Trophoblast cell (in vitro differentiated cells and primary cell): ENCODE data around the gene ACTN4.
"Not testable (repeated sequence)": the region's sequence is repeated elsewhere in the genome, so short reads cannot be mapped to it uniquely, and the experiment has no call there.

Source experiments
- DNase-seq, 2 donors: peaks; one replicate each; pipeline ENCODE4 v3.0.0-alpha.2; 2016
- H2AFZ ChIP-seq: 2 replicates; pipeline ENCODE4 v1.6.1; 2013; ENCODE audit warnings: low read length, moderate library complexity, mild to moderate bottlenecking; ENCODE audit not compliant: insufficient read depth, poor library complexity
- H2AK5ac ChIP-seq: 2 replicates; pipeline ENCODE4 v1.6.1; 2013; ENCODE audit warnings: mild to moderate bottlenecking, low read length
- H2BK120ac ChIP-seq: 2 replicates; pipeline ENCODE4 v1.6.1; 2013; ENCODE audit warnings: low read length, mild to moderate bottlenecking, moderate library complexity; ENCODE audit not compliant: insufficient read depth, poor library complexity
- H2BK12ac ChIP-seq: 2 replicates; pipeline ENCODE4 v1.6.1; 2013; ENCODE audit warnings: mild to moderate bottlenecking, low read length, moderate library complexity
- H2BK5ac ChIP-seq: 2 replicates; pipeline ENCODE4 v1.6.1; 2013; ENCODE audit warnings: low read length, low read depth, moderate library complexity, mild to moderate bottlenecking; ENCODE audit not compliant: poor library complexity
- H3K14ac ChIP-seq: 2 replicates; pipeline ENCODE4 v1.6.1; 2013; ENCODE audit warnings: mild to moderate bottlenecking, low read length
- H3K18ac ChIP-seq: 2 replicates; pipeline ENCODE4 v1.6.1; 2013; ENCODE audit warnings: mild to moderate bottlenecking, low read length
- H3K23ac ChIP-seq: 2 replicates; pipeline ENCODE4 v1.6.1; 2013; ENCODE audit warnings: low read length
- H3K27ac ChIP-seq: 2 replicates; pipeline ENCODE4 v1.5.1; 2013; ENCODE audit warnings: low read depth, mild to moderate bottlenecking, inconsistent platforms, low read length, moderate library complexity
- H3K27me3 ChIP-seq: 2 replicates; pipeline ENCODE4 v1.6.1; 2013; ENCODE audit warnings: inconsistent platforms, mild to moderate bottlenecking, low read length, moderate library complexity; ENCODE audit not compliant: insufficient read depth
- H3K36me3 ChIP-seq, 2 experiments: 1 replicate in 1 of 2; 2 replicates in 1 of 2; pipeline ENCODE4 v1.6.1; 2013; ENCODE audit warnings: low read length in 2 of 2, mild to moderate bottlenecking in 2 of 2, moderate library complexity in 1 of 2; ENCODE audit not compliant: insufficient read depth in 2 of 2, control insufficient read depth in 1 of 2
- H3K4ac ChIP-seq: 2 replicates; pipeline ENCODE4 v1.6.1; 2013; ENCODE audit warnings: low read depth, mild to moderate bottlenecking, low read length, moderate library complexity
- H3K4me1 ChIP-seq, 2 experiments: 1 replicate in 1 of 2; 2 replicates in 1 of 2; pipeline ENCODE4 v1.6.1; 2013; ENCODE audit warnings: low read length in 2 of 2, mild to moderate bottlenecking in 2 of 2, moderate library complexity in 1 of 2; ENCODE audit not compliant: insufficient read depth in 2 of 2, control insufficient read depth in 1 of 2
- H3K4me2 ChIP-seq: 2 replicates; pipeline ENCODE4 v1.6.1; 2013; ENCODE audit warnings: inconsistent platforms, mild to moderate bottlenecking, low read length, moderate library complexity
- H3K4me3 ChIP-seq: 2 replicates; pipeline ENCODE4 v1.5.1; 2013; ENCODE audit warnings: mild to moderate bottlenecking, low read depth, low read length, inconsistent platforms
- H3K79me1 ChIP-seq: one replicate; pipeline ENCODE4 v1.6.1; 2013; ENCODE audit warnings: low read length
- H3K79me2 ChIP-seq: 2 replicates; pipeline ENCODE4 v1.6.1; 2013; ENCODE audit warnings: low read length, mild to moderate bottlenecking; ENCODE audit not compliant: control insufficient read depth, insufficient read depth, poor library complexity
- H3K9ac ChIP-seq: 2 replicates; pipeline ENCODE4 v1.6.1; 2013; ENCODE audit warnings: mild to moderate bottlenecking, low read length
- H3K9me3 ChIP-seq: 2 replicates; pipeline ENCODE4 v1.6.1; 2013; ENCODE audit warnings: low read depth, mild to moderate bottlenecking, control low read depth, inconsistent platforms, low read length; ENCODE audit not compliant: insufficient read depth
- H4K12ac ChIP-seq: 2 replicates; pipeline ENCODE4 v1.6.1; 2013; ENCODE audit warnings: low read depth, mild to moderate bottlenecking, low read length, moderate library complexity
- H4K8ac ChIP-seq: 2 replicates; pipeline ENCODE4 v1.6.1; 2013; ENCODE audit warnings: low read depth, mild to moderate bottlenecking, low read length, moderate library complexity
- H4K91ac ChIP-seq: one replicate; pipeline ENCODE4 v1.6.1; 2013; ENCODE audit warnings: low read depth, mild to moderate bottlenecking, low read length, moderate library complexity
- WGBS: extraction: QIAGEN DNeasy Blood & Tissue Kit; methylation state at CpG from one replicate; pipeline ENCODE4 v1.1.7; 2013; ENCODE audit warnings: missing lambda C conversion rate; ENCODE audit not compliant: insufficient read length, insufficient coverage; ENCODE audit errors: extremely low coverage; 5-methylcytosine and 5-hydroxymethylcytosine counted together

Gene ACTN4

GRCh38 chr19:38754196-38754595, 106.7 kb downstream of the ACTN4 start:
- not testable (repeated sequence) for H2BK5ac ChIP-seq, H3K27ac ChIP-seq, H2BK12ac ChIP-seq, H3K14ac ChIP-seq, H3K18ac ChIP-seq, H3K4me1 ChIP-seq, H2AFZ ChIP-seq, H2BK120ac ChIP-seq, H3K79me1 ChIP-seq, DNase-seq, H3K4me2 ChIP-seq, H2AK5ac ChIP-seq, H3K9ac ChIP-seq, H4K91ac ChIP-seq, H3K27me3 ChIP-seq, H4K8ac ChIP-seq, H3K9me3 ChIP-seq, H3K79me2 ChIP-seq, H3K4ac ChIP-seq, H4K12ac ChIP-seq, H3K23ac ChIP-seq, H3K4me3 ChIP-seq, H3K36me3 ChIP-seq
- WGBS = no CpG with 5 or more reads among the region's 2 CpGs

- H2AFZ ChIP-seq = no peak overlapping the region
- no peak overlapping the region for H2BK5ac ChIP-seq
- no peaks in the 10 kb centered on the region for H3K27me3 ChIP-seq
- H3K4me1 ChIP-seq = no peaks in the 10 kb centered on the region
- no peak overlapping the region for H3K4ac ChIP-seq
- no peak overlapping the region for H2BK12ac ChIP-seq
- no CpG with 5 or more reads among the region's 10 CpGs for WGBS
- no peaks in the 10 kb centered on the region for H3K36me3 ChIP-seq
- H4K91ac ChIP-seq = no peak overlapping the region
- H3K27ac ChIP-seq = no peak overlapping the region
- no peak overlapping the region for H3K4me3 ChIP-seq
- DNase-seq = no peak
- H2AK5ac ChIP-seq = no peak overlapping the region
- no peak overlapping the region for H3K4me2 ChIP-seq
- H3K18ac ChIP-seq = no peak overlapping the region
- H3K23ac ChIP-seq = no peak overlapping the region
- H4K8ac ChIP-seq = no peak overlapping the region
- no peaks in the 10 kb centered on the region for H3K79me2 ChIP-seq
- no peaks in the 10 kb centered on the region for H3K79me1 ChIP-seq
- H3K9me3 ChIP-seq = no peaks in the 10 kb centered on the region
- H3K14ac ChIP-seq = no peak overlapping the region
- no peak overlapping the region for H4K12ac ChIP-seq
- no peak overlapping the region for H2BK120ac ChIP-seq
- H3K9ac ChIP-seq = no peak overlapping the region
These were observed 112.1 kb downstream of the ACTN4 start for GRCh38 chr19:38759590-38760003.

GRCh38 chr19:38760805-38761517, 113.5 kb downstream of the ACTN4 start:
- H3K27me3 ChIP-seq, H3K9ac ChIP-seq, H2BK12ac ChIP-seq, H4K12ac ChIP-seq, H3K4me2 ChIP-seq, H2AK5ac ChIP-seq, H3K4me3 ChIP-seq, H2BK5ac ChIP-seq, H2BK120ac ChIP-seq, H3K27ac ChIP-seq, H3K14ac ChIP-seq, H3K36me3 ChIP-seq, DNase-seq, H3K4me1 ChIP-seq, H3K9me3 ChIP-seq, H4K8ac ChIP-seq, H3K79me2 ChIP-seq, H4K91ac ChIP-seq, H3K79me1 ChIP-seq, H3K23ac ChIP-seq, H2AFZ ChIP-seq, H3K4ac ChIP-seq, H3K18ac ChIP-seq: not testable (repeated sequence)
- WGBS = no CpG with 5 or more reads among the region's 6 CpGs

DNA sequence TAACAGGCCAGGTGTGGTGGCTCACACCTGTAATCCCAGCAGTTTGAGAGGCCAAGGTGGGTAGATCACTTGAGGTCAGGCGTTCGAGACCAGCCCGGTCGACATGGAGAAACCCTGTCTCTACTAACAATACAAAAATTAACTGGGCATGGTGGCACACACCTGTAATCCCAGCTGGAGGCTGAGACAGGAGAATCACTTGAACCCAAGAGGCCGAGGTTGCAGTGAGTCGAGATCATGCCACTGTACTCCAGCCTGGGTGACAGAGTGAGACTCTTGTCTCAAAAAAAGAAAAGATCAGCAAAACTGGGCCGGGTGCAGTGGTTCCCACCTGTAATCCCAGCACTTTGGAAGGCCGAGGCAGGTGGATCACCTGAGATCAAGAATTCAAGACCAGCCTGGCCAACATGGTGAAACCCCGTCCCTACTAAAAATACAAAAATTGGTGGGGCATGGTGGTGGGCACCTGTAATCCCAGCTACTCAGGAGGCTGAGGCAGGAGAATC, 114.5 kb downstream of the ACTN4 start:
- H3K4me2 ChIP-seq, H3K27ac ChIP-seq, H3K18ac ChIP-seq, H3K4me3 ChIP-seq, H3K9ac ChIP-seq, H3K23ac ChIP-seq, H2BK5ac ChIP-seq, H3K79me1 ChIP-seq, DNase-seq, H4K12ac ChIP-seq, H4K8ac ChIP-seq, H2AK5ac ChIP-seq, H3K4ac ChIP-seq, H2BK12ac ChIP-seq, H2AFZ ChIP-seq, H3K79me2 ChIP-seq, H3K4me1 ChIP-seq, H4K91ac ChIP-seq, H2BK120ac ChIP-seq, H3K36me3 ChIP-seq, H3K9me3 ChIP-seq, H3K27me3 ChIP-seq, H3K14ac ChIP-seq: not testable (repeated sequence)
- WGBS = no CpG with 5 or more reads among the region's 9 CpGs
